SK-N-SH (cell line): ENCODE results near the gene KLHL7.

Experiments used
- EP300 ChIP-seq, 2 experiments: IDR thresholded peaks; 2 replicates each; pipeline versions ENCODE4 v1.4.0 to v1.6.1; 2012; ENCODE audit warnings: borderline replicate concordance in 1 of 2, low read depth in 1 of 2, low read length in 1 of 2
- FOXM1 ChIP-seq: IDR thresholded peaks from 2 replicates; pipeline ENCODE4 v1.4.0; 2012; ENCODE audit warnings: low read depth, mild to moderate bottlenecking
- MXI1 ChIP-seq: IDR thresholded peaks from 2 replicates; pipeline ENCODE4 v1.6.1; 2012; ENCODE audit warnings: mild to moderate bottlenecking, low read depth, low read length, improper control_type of control experiment
- NFIC ChIP-seq: IDR thresholded peaks from 2 replicates; pipeline ENCODE4 v1.4.0; 2012; ENCODE audit warnings: borderline replicate concordance
- TCF12 ChIP-seq: IDR thresholded peaks from 2 replicates; pipeline ENCODE4 v1.4.0; 2012
- YY1 ChIP-seq: IDR thresholded peaks from 2 replicates; pipeline ENCODE4 v1.4.0; 2012; ENCODE audit warnings: low read depth, mild to moderate bottlenecking
- TF ChIP-seq, protein P1 (sequence below): fragments of 200-600 bp; sonication (generic); IDR thresholded peaks from 2 replicates; pipeline ENCODE4 v1.6.1; 2017; ENCODE audit warnings: antibody characterized with exemption, mild to moderate bottlenecking, moderate library complexity
- TF ChIP-seq, protein P2 (sequence below): IDR thresholded peaks from 2 replicates; pipeline ENCODE4 v1.4.0; 2012; ENCODE audit warnings: low read depth, borderline replicate concordance

DNA sequence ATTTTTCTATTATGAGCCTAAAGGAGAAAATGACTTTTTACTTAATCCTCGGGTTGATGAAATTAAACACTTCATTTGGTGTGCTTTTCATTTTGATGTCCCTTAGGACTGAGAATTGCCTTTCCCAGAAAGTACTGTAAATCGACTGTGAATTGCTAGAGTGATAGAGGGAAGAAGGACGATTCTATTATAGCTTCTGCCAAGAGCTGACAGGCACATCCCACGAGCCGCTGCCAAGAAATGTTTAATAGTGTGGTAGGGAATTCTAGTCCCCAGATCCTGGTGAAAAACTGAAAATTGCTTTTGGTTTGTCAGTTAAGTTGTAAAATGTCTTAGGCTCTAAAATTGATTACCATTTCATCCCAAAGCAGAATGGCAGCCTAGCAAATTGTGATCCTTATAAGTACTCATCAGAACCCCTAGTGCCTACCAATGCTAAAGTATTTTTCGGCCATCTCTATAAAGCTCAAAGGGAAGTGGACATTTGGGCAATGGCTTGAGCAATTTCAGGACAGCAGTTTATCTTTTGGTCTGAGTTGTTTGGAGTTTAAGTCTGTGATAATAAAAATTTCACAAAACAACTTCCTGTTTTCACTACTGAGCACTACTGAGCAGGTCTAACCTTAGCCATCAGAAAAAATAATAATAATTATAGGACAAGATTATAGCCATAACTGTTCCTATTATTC is 47.0 kb upstream of the KLHL7 start:
- TF ChIP-seq, protein P1, sequence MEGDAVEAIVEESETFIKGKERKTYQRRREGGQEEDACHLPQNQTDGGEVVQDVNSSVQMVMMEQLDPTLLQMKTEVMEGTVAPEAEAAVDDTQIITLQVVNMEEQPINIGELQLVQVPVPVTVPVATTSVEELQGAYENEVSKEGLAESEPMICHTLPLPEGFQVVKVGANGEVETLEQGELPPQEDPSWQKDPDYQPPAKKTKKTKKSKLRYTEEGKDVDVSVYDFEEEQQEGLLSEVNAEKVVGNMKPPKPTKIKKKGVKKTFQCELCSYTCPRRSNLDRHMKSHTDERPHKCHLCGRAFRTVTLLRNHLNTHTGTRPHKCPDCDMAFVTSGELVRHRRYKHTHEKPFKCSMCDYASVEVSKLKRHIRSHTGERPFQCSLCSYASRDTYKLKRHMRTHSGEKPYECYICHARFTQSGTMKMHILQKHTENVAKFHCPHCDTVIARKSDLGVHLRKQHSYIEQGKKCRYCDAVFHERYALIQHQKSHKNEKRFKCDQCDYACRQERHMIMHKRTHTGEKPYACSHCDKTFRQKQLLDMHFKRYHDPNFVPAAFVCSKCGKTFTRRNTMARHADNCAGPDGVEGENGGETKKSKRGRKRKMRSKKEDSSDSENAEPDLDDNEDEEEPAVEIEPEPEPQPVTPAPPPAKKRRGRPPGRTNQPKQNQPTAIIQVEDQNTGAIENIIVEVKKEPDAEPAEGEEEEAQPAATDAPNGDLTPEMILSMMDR, result no peak
- TF ChIP-seq MXI1 (no peak), TCF12 (no peak), FOXM1 (no peak), NFIC (no peak), EP300 (IDR thresholded peaks at IDR 0.05; ENCODE audit: borderline replicate concordance in 1 of 2, low read depth in 1 of 2, low read length in 1 of 2) (no peak), YY1 (no peak)
- TF ChIP-seq, protein P2, sequence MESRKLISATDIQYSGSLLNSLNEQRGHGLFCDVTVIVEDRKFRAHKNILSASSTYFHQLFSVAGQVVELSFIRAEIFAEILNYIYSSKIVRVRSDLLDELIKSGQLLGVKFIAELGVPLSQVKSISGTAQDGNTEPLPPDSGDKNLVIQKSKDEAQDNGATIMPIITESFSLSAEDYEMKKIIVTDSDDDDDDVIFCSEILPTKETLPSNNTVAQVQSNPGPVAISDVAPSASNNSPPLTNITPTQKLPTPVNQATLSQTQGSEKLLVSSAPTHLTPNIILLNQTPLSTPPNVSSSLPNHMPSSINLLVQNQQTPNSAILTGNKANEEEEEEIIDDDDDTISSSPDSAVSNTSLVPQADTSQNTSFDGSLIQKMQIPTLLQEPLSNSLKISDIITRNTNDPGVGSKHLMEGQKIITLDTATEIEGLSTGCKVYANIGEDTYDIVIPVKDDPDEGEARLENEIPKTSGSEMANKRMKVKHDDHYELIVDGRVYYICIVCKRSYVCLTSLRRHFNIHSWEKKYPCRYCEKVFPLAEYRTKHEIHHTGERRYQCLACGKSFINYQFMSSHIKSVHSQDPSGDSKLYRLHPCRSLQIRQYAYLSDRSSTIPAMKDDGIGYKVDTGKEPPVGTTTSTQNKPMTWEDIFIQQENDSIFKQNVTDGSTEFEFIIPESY, result no peak
